NCI-H774 (cell line): ENCODE data around the gene BEGAIN.
"Not testable (repeated sequence)": the region's sequence is repeated elsewhere in the genome, so short reads cannot be mapped to it uniquely, and the experiment has no call there.

Experiments
- DNase-seq: peaks from one replicate; lab custom pipeline; 2025; lab: John Stamatoyannopoulos, UW

BEGAIN gene

DNA sequence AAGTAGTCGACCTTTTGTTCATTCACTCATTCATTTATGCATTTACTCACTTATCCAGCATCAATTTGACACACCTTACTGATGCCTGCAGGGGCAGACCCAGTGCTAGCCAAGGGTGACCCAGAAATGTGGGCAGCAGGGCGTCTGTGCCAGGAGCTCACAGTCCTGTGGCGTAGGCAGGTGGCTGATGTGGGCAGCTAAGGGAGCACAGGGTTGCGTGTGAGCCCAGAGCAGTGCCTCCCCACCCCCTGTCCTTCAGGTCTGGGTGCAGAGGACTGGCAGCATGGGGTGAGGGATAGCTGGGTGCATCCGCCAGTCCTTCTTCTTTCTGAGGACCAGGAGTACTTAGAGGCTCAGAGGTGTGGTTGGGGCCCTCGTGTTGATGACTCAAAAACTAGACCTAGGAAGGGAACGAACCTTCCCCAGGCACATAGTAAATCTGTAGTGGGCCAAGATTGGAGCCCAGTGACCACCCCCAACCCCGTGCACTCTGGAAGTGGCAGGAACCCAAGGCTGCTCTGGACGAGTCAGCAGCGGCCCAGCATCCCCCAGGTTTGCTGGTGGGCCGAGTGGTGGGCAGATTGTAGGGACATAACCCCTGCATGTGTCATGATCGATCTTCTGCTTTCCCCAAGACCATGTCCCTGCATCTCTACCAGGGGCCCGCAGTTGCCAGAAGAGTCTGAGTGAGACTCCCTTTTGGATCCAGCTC, 63.9 kb downstream of the BEGAIN start:
- no peak for DNase-seq

DNA sequence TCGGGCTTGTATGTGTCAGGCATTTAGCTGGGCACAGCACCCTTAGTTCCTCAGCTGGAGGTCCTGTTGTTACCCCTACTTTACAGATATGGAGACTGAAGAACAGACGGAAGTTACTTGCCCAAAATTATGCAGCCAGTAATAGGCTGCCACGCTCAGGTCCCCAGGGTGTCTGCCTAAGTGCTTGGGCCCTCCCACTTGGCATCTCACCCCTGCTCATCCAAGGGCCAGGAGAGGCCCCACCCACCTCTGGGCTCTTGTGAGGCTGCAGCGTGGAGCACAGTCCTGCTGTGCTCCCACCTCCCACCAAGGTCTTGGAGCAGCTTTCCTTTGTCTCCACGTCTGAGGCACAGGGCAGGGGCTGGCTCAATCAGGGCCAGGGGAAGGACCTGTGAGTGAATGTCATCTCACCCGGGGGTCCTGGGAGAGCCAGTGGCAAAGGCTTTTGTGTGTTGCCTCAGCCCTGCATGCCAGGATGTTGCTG, 64.6 kb downstream of the BEGAIN start:
- no peak for DNase-seq

DNA sequence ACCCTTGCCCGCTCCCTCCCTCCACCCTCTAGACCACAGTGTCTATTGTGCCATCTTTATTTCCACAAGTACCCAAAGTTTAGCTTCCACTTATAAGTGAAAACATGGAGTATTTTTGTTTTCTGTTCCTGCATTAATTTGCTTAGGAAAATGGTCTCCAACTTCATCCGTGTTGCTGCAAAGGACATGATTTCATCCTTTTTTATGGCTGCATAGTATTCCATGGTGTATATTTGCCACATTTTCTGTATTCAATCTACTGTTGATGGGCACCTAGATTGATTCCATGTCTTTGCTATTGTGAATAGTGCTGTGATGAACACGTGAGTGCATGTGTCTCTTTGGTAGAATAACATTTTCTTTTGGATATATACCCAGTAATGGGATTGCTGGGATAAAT, 81.2 kb downstream of the BEGAIN start:
- DNase-seq = not testable (repeated sequence)

DNA sequence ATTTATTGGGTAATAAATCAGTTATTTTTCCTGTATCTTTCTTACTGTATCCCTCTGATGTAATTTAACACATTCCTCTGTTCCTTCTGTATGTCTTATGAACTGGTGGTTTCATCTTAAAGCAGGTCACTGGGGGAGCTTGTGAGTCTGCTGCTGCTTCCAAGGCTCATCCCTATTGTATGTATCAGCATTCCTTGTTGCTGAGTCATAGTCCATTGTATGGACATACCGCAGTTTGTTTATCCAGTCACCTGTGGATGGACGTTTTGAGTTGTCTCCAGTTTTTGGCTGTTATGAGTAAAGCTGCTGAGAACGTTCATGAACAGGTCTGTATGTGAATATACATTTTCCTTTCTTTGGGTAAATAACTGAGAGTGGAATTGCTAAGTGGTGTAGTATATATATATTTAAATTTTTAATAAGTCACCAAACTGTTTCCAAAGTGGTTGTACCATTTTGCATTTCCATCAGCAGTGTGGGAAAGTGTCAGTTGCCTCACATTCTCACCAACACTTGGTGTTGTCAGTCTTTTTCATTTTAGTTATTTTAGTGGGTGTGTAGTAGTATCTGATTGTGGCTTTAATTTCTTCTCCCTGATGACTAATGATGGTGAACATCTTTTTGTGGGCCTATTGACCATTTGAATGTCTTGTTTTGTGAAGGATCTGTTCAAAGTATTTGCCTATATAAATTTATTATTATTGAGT, 82.7 kb downstream of the BEGAIN start:
- DNase-seq = no peak

DNA sequence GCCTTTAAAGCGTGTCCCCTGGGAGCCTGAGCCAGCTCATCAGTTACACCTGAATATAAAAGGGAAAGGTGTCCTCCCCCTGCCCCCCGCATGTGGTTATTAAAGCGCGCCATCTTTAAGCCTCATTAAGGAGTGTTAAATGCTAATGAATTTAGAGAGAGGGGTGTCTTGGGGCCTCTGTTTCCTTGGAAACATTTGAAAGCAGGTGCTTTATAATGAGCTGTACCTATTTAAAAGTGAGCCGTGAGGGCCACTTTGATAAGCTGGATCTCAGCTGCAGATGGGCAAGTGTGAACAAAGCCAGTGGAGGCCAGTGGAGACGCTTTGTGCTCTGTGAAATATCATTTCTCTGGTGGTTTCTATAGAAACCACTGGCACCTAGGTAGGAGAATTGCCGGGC, 84.0 kb downstream of the BEGAIN start:
- no peak for DNase-seq

DNA sequence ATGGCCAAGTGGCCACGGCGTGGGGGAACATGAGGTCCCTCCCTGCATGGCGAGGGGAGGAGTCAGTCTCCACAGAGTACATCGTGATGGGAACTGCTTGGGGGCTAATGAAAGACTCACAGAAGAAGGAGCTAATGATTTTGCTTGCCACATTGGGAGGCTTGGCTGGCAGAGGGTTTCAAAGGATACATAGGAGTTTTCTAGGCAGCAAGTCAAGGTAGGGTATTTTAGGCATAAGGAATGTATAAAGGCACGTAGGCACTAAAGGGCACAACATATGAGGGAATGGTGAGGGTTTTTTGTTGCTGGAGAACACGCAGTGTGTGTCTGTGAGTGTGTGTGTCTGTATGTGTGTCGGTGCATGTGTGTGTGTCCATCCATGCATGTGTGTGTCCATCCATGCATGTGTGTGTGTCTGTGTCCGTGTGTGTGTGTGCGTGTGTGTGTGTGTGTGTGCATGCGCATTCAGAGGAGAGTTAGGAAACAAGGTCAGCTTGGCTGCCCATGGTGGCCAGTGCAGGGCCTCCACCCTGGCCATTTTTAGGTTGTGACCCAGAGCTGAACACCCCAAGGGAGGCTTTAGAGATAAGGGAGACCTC, 84.5 kb downstream of the BEGAIN start:
- no peak for DNase-seq

DNA sequence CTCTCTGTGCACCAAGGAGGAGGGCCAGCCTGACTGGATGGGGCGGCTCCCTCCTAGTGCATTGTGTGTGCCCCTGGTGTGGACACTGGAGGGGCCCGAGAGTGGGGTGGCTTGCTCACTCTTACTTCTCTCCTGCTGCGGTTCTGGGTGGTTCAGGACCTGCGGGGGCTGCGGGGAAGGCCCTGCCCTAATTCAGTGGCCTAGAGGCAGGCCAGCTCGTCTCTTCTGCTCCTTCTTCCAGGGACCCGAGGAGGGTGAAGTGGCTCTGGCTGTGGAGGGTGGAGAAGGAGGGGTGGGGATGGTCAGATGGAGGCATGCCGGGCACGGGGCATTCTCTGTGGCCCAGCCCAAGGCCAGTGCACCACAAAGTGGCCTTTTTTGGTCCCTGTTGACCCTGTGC, 87.1 kb downstream of the BEGAIN start:
- no peak for DNase-seq

DNA sequence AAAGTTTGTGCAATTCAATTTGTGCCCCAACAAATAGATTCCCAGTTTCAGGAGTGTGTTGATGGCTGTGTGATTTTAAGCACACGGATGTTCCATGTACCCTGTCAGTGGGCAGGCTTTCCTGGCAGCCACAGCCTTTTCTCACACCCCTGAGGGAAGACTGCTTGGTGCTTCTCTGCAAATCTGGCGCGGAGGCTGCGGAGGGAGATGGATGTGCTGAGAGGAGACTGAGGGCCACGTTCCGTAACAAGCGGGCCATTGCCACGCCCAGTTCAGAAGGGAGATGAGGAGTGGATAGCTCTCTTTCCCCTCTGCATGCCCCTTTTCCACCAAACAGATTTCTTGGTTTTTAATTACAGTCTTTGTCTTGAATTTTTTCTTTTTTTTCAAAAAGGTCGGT, 89.1 kb downstream of the BEGAIN start:
- DNase-seq = no peak

DNA sequence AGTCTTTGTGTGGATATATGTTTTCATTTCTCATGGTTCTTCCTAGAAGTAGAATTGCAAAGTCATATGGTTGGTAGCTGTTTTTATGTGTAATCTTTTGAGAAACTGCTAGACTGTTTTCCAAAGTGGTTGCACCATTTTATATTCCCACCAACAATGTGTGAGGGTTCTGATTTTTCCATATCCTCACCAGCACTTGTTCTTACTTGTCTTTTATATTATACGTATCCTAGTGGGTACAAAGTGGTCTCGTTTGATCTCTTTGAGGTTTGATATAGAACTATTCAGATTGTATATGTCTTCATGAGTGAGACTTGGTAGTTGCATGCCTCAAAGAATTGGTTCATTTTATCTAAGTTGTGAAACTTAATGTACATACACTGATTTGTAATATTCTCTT, 91.3 kb downstream of the BEGAIN start:
- no peak for DNase-seq

DNA sequence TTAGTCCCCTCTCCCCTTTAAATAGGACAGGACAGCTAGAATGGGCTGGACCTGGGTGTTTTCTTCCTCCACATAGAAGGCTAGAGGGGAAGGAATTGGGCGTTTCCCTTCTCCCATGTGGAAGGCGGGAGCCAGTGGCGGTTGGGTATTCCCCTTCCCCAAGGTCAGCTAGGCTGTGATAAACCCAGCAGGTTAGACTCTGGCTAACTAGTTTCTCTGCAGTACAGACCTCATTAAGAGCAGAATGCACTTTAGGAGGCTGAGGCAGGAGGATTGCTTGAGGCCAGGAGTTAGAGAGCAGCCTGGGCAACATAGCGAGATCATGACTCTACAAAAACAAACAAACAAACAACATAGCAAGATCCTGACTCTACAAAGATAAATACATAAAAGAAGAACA, 92.6 kb downstream of the BEGAIN start:
- no peak for DNase-seq

DNA sequence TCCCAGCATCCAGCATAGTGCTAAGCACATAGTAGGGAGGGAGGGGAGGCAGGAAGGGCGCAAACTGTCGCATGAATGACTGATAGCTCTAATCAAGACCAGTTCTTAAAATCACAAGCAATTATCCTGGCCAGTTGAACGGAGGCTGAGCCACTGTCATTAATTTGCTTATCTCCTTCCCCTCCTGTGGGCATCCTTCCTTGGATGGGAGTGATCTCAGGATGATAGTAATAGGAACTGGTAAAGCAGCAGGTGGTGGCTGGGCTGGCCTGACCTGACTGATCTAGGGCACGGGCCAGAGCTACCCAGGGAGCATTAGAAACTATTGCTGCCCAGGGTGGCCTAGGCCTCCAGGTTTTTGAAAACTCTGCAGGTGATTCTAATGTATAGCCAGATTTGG, 97.0 kb downstream of the BEGAIN start:
- no peak for DNase-seq

DNA sequence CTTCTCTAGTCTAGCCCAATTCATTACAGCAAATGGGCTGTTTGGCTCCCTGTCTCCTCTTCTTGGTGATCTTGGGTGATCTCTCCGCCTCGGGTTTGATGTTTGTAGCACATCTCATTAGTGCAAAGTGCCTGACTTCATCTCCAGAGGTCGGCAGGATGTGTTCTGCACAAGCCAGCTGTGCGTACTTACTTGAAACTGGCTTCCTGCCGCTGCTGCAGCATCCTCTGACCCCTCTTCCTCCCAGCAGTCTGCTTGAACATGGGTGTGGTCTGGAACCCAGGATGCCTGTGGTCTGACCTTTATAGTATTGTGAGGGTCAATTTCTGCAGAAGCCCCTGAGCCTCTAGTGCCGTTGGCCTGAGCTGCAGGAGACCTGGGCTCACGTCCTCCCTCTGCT, 99.2 kb downstream of the BEGAIN start:
- no peak for DNase-seq

DNA sequence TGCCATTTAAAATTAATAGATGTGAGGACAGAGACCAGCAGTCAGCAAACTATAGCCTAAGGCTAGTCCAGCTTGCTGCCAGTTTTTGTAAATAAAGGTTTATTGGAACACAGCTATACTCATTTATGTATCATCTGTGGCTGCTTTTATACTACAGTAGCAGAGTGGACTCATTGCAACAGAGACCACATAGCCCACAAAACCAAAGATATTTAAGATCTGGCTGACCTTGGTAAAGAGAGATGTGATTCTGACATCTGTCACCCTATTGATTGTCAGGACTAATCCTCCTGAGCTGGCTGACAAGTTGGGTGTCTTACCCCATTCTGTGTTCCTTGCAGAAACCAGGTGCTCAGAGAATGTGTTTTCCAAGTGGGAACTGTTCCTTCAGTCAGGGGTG, 99.9 kb downstream of the BEGAIN start:
- no peak for DNase-seq
